GM21367 (cell line): ENCODE data around the gene CEACAM1.
"Not testable (repeated sequence)": the region's sequence is repeated elsewhere in the genome, so short reads cannot be mapped to it uniquely, and the experiment has no call there.

Experiments
- ATAC-seq: cut with Tn5 transposase; IDR thresholded peaks from one replicate; pipeline ENCODE4 v1.9.1; 2021; ENCODE audit not compliant: unreplicated experiment

Gene CEACAM1

GRCh38 chr19:42512743-42513304 is 15.5 kb downstream of the CEACAM1 start:
- ATAC-seq = no peak

GRCh38 chr19:42512130-42512636 is 16.1 kb downstream of the CEACAM1 start:
- ATAC-seq = no peak

- no peak for ATAC-seq
Measured at GRCh38 chr19:42511340-42511739, 16.9 kb downstream of the CEACAM1 start.

GRCh38 chr19:42508892-42509444 is 19.3 kb downstream of the CEACAM1 start:
- ATAC-seq = no peak

GRCh38 chr19:42505066-42505465 is 23.2 kb downstream of the CEACAM1 start:
- no peak for ATAC-seq

- no peak for ATAC-seq
Measured at GRCh38 chr19:42501733-42502132, 26.5 kb downstream of the CEACAM1 start.

- ATAC-seq = not testable (repeated sequence)
Measured at GRCh38 chr19:42501243-42501642, 27.0 kb downstream of the CEACAM1 start.

- ATAC-seq = no peak
Measured at GRCh38 chr19:42498169-42498757, 30.0 kb downstream of the CEACAM1 start.

- ATAC-seq = no peak
Measured at GRCh38 chr19:42497492-42498168, 30.7 kb downstream of the CEACAM1 start.

- ATAC-seq = no peak
Measured at GRCh38 chr19:42496460-42497133, 31.7 kb downstream of the CEACAM1 start.

GRCh38 chr19:42495663-42496062 is 32.6 kb downstream of the CEACAM1 start:
- ATAC-seq = no peak

GRCh38 chr19:42494321-42494720 is 34.0 kb downstream of the CEACAM1 start:
- ATAC-seq = no peak

- no peak for ATAC-seq
Measured at GRCh38 chr19:42488783-42489521, 39.3 kb downstream of the CEACAM1 start.

- no peak for ATAC-seq
Measured at GRCh38 chr19:42487798-42488178, 40.5 kb downstream of the CEACAM1 start.

- no peak for ATAC-seq
Measured at GRCh38 chr19:42487032-42487797, 41.1 kb downstream of the CEACAM1 start.

GRCh38 chr19:42485036-42485435 is 43.2 kb downstream of the CEACAM1 start:
- not testable (repeated sequence) for ATAC-seq

- no peak for ATAC-seq
Measured at GRCh38 chr19:42480335-42481095, 47.8 kb downstream of the CEACAM1 start.

- no peak for ATAC-seq
Measured at GRCh38 chr19:42479736-42480135, 48.5 kb downstream of the CEACAM1 start.

- ATAC-seq = no peak
Measured at GRCh38 chr19:42478765-42479311, 49.4 kb downstream of the CEACAM1 start.
